Testis (tissue), 2 donors: ENCODE data around the gene FLACC1.

Source experiments
- CTCF ChIP-seq, 3 experiments: fragments of 450-650 bp in 2 of 3; fragments of 200-600 bp in 1 of 3; sonication (generic) in 1 of 3; IDR thresholded peaks; one replicate each; pipeline ENCODE4 v1.5.1; 2016 to 2019; ENCODE audit warnings: antibody characterized with exemption in 3 of 3, mild to moderate bottlenecking in 2 of 3, moderate library complexity in 1 of 3
- POLR2A ChIP-seq: fragments of 450-650 bp; IDR thresholded peaks from one replicate; pipeline ENCODE4 v1.6.1; 2017; ENCODE audit warnings: antibody characterized with exemption, mild to moderate bottlenecking, moderate library complexity

- TF ChIP-seq CTCF (IDR thresholded peaks at IDR 0.05) (no peak), POLR2A (no peak)
Measured at GRCh38 chr2:201343559-201343958, 13.6 kb downstream of the FLACC1 start.
